HG03135 (cell line): ENCODE results near the gene GJA8.
"Not testable (repeated sequence)": the region's sequence is repeated elsewhere in the genome, so short reads cannot be mapped to it uniquely, and the experiment has no call there.

ENCODE experiments used
- ATAC-seq: cut with Tn5 transposase; IDR thresholded peaks from one replicate; pipeline ENCODE4 v1.9.1; 2021; ENCODE audit warnings: mild to moderate bottlenecking, moderate library complexity; ENCODE audit not compliant: unreplicated experiment

Gene GJA8

DNA sequence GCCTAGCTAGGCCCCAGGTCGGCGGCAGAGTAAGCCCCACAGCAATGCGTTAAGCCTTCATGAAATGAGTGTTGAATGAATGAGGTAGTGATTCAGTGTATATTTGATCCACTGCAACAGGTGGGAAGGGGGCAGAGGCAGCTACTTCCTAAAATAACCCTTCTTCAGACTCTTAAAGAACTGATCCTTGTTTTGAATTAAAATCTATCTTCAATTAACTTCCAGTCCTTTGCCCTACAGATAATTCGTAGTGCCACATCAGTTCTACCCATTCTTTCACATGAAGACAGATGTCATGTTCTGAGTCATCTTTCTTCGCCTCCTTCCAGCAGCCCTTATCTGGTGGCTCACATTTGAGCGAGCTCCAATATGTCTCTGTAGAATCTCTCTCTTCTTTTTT is 24.6 kb downstream of the GJA8 start:
- ATAC-seq = not testable (repeated sequence)

- not testable (repeated sequence) for ATAC-seq
These were observed 25.1 kb downstream of the GJA8 start for GRCh38 chr1:147927689-147928088.

GRCh38 chr1:147928236-147929132 is 25.9 kb downstream of the GJA8 start, which contains the start of gene GPR89B:
Gene GPR89B, plus strand, starts transcription at chr1:147928420. Its CDS starts 117 bp downstream, at chr1:147928537.
- peak; percentile 97 for ATAC-seq

- ATAC-seq = not testable (repeated sequence)
These were observed 28.5 kb downstream of the GJA8 start for GRCh38 chr1:147931137-147931536.

DNA sequence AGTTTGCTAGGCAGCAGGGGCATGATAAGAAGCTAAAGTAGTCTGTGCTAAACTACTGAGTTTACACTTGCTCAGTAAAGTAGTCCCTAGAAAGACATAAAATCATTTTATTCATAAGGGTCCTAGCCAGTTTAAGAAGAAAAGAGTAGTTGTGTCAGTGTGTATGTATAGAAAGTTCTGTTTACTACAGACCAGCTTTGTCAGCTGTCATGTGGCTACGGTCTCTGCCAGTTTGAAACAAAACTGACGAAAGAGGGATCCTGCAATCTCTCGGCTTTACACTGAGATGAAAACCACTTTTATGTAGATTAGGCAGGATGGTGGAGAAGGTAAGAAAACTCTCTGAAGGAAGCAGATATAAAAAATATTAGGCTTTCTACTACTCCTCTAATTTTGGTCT is 32.7 kb downstream of the GJA8 start:
- not testable (repeated sequence) for ATAC-seq

DNA sequence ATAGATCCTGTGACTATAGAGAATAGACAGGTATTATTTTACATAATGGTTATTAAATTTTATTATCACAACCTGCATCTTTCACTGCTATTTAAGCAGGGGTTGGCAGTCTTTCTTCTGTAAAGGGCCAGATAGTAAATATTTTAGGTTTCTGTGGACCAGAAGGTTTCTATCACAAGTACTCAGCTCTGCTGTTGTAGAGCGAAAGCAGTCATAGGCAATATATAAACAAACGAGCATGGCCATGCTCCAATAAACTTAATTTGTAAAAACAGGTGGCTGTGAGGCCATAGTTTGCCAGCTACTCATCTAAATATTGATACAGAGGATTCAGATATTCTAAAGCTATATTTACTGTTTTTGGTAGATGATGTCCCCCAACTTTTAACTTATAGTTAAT is 37.9 kb downstream of the GJA8 start:
- not testable (repeated sequence) for ATAC-seq

- not testable (repeated sequence) for ATAC-seq
These were observed 40.0 kb downstream of the GJA8 start for GRCh38 chr1:147942563-147942962.

DNA sequence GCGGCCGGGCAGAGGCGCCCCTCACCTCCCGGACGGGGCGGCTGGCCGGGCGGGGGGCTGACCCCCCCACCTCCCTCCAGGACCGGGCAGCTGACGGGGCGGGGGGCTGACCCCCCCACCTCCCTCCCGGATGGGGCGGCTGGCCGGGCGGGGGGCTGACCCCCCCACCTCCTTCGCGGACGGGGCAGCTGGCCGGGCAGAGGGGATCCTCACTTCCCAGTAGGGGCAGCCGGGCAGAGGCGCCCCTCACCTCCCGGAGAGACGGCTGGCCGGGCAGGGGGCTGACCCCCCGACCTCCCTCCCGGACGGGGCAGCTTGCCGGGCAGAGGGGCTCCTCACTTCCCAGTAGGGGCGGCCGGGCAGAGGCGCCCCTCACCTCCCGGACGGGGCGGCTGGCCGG is 46.9 kb downstream of the GJA8 start:
- ATAC-seq = not testable (repeated sequence)
